SKM-1 treated with dmso at 0.1 percent for 144 hours (cell line): ENCODE data around the gene CAPRIN2.

Source experiments
- DNase-seq: peaks from one replicate; lab custom pipeline; 2025; ENCODE audit not compliant: unreplicated experiment; lab: John Stamatoyannopoulos, UW

The CAPRIN2 gene, protein sequence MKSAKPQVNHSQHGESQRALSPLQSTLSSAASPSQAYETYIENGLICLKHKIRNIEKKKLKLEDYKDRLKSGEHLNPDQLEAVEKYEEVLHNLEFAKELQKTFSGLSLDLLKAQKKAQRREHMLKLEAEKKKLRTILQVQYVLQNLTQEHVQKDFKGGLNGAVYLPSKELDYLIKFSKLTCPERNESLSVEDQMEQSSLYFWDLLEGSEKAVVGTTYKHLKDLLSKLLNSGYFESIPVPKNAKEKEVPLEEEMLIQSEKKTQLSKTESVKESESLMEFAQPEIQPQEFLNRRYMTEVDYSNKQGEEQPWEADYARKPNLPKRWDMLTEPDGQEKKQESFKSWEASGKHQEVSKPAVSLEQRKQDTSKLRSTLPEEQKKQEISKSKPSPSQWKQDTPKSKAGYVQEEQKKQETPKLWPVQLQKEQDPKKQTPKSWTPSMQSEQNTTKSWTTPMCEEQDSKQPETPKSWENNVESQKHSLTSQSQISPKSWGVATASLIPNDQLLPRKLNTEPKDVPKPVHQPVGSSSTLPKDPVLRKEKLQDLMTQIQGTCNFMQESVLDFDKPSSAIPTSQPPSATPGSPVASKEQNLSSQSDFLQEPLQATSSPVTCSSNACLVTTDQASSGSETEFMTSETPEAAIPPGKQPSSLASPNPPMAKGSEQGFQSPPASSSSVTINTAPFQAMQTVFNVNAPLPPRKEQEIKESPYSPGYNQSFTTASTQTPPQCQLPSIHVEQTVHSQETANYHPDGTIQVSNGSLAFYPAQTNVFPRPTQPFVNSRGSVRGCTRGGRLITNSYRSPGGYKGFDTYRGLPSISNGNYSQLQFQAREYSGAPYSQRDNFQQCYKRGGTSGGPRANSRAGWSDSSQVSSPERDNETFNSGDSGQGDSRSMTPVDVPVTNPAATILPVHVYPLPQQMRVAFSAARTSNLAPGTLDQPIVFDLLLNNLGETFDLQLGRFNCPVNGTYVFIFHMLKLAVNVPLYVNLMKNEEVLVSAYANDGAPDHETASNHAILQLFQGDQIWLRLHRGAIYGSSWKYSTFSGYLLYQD

DNA sequence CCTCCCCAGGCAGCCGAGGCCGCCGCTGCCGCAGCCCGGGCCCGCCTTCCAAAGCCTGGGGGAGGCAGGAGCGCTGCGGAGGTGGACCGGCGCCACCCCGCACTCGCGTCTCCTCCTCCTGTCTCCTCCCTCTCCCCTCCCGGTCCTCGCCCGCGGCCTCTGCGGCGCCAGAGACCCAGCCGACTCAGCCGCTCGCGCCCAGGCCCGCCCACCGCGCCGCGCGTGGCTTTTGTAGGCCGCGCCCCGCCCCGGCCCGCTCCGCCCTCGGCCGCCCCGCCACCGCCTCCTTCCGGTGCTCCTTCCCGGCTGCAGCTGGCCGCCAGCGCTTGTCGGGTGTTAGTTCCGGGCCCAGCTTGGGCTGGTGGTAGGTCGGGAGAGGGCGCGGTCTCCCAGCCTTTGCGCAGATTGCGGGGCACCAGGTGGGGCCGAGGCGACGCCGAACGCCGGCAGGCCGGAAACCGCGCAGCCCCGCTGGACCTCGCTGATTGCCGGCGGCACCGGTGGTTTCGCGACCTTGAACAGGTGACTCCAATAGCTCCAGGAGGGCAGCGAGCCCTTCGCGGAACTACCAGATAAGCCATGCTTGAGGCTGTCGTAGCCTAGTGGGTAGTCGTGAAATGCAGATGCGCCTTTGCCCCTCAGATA lies at the start of gene CAPRIN2:
CAPRIN2 (minus strand) TSS at position 202 of the 645 bp plus-strand sequence. CDS start 1,431 bp downstream, outside the sequence.
- peak; percentile 78 for DNase-seq

- DNase-seq, result no peak
Measured at GRCh38 chr12:30797689-30798088, 42.9 kb upstream of the CAPRIN2 start.

- no peak for DNase-seq
Measured at GRCh38 chr12:30796891-30797371, 42.2 kb upstream of the CAPRIN2 start.

GRCh38 chr12:30796313-30796780 lies 41.6 kb upstream of the CAPRIN2 start:
- DNase-seq, result no peak

GRCh38 chr12:30795410-30796312 lies 40.9 kb upstream of the CAPRIN2 start:
- peak; percentile 6 for DNase-seq

DNA sequence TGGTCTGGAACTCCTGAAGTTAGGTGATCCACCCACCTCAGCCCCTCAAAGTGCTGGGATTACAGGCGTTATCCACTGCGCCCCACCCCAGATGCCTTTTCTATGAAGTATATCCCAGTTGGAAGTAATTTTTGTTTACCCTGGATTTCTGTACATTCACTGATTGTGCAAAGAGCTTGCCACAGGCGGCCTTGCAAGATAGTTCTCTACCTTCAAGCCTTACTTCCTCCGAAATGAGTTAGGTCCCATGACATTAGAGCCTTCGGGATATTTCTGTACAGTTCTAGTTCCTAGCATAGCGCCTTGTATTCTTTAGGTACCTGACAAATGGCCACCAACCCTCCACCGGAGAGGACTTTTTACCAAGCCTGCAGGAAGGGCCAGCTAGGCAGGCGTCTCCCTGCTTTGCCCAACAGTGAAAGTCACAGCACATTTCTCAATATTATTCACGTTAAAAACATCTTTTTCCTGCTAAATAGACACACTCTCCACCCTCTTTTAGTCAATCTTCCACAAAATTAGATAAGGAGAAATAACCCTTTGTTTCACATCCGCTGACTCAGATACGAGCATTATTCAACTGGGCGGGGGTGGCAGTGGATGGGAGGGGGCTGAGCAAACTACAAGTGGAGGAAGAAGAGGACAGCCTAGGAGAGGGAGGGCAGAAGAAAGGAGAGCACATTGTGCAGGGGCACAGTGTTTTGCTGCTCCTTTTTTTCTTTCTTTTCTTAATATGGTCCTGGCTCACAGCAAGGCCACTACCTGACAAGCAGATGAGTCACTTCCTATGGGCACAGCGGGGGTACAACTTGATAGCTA lies 40.0 kb upstream of the CAPRIN2 start:
- no peak for DNase-seq

DNA sequence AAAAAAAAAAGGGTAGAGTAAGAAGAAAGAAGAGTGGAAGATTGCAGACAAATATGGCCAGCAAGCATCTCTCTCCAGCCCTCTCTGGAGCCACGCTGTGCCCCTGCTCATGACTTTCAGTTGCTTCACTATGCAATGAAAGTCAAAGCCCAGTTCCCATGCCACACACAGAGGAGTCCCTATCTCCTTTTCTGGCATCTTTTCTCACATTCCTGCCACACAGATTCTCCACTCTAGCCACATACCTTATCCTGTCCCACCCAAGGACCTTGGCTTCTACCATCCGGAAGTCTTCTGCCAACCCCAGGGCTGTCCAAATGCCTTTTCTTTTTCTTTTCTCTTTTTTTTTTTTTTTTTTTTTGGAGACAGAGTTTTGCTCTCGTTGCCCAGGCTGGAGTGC lies 39.3 kb upstream of the CAPRIN2 start:
- no peak for DNase-seq

DNA sequence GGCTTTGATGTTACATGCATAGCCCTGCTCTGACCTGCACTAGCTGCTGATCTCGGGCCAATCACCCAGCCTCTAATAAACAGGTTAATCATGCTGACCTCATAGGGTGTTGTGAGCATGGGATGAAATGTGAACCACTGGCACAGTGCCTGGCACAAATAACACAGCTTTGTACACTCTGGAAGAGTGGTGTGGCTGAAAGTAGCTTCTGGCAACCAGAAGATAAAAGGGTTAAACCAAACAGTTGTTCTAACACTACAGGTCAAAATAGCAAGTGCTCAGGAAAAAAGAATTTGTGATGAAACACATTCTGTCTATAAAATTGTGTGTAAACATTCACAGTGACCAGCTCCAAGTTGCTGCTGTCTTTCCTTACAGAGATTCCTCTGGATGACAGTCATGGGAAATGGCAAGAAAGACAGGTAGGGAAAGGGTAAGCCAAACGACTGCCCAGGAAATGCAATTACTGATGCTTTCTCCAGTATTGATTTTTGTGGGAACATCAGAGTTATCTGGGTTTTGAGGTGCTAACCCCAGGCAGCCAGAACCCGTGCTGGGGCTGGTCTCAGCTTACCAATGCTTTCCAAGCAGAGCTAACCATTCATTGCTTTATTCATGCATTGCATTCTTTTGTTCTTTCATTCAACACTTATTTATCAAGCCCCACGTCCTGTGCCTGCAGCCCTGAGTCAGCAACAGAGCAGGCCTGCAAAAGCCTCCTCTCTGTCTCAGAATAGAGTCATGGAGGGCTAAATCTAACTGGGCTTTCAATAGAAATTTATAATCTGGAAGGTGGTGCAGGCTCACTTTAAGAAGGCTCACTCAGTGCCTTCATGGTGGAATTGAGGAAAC lies 38.1 kb upstream of the CAPRIN2 start:
- no peak for DNase-seq

GRCh38 chr12:30792085-30792484 lies 37.3 kb upstream of the CAPRIN2 start:
- no peak for DNase-seq

DNA sequence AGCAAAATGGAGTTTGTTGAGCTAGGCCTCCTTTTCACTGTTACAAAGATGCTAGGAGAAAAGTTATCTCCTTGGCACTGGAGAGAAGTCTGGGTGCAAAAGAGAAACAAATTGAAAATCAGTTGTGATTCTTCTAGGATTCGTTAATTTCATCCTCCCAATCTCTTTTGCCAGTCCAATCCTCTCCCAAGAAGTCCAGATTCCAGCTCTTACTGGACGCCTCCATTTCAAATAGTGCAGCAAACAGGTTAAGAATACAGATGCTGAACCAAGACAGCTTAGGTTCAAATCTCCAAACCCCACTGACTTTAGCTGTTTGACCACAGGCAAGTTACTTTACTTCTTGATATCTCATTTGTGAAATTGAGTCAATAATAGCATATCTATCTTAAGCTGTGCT lies 34.0 kb upstream of the CAPRIN2 start:
- DNase-seq, result no peak

DNA sequence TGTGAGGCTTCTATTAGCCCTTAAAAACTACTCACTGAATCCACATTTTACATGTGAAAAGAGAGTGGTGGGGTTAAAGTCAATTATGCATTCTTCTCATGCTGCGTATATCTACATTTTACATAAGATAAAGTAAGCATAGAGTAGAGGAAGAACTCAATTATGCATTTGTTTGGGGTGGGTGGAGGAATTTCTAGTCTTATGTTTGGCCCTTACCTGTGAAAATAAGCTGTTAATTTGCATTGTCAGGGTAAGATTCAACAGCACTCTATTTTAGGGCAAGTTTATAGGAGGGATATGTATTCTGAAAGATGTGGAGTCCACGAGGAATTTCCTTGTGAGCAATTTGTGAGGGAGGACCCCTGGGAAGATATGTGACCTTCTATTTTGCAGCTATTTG lies 30.9 kb upstream of the CAPRIN2 start:
- DNase-seq, result no peak

DNA sequence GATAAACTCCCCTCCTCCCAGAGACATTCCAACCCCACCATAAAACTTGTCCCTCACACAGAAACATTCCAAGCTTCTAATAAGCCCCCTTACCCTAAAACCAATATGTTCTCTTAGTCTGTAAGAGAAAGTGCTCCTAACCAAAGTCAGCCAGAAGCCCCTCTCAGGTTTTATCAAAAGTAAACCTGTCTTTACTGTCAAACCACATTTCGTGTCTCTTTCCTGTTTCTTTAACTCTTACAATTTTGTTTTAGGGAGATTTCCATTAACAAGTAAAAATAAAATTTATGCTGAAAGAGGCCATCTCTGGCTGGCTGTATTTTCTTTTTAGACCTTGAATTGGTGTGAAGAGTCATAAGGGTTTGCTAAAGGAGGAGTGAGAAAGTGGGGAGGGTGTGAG lies 29.8 kb upstream of the CAPRIN2 start:
- no peak for DNase-seq

DNA sequence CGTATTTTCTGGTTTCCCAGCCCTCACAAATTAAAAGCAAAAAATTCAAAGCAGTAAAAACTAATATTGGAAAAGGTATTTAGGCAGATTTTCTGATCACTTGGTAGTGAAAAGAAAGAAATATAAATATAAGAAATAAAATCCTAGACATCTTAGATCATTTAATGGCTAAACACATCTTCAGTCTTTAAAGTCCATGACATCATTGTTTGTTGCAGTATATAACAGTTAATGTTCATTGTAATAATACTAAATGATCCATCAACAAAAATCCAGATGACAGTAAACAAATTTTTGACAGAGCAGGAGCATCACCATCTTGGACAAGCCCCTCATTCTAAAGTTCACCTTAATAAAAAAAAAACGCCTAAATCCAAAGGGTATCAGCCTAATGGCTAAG lies 29.2 kb upstream of the CAPRIN2 start:
- DNase-seq, result no peak

- no peak for DNase-seq
Measured at GRCh38 chr12:30782316-30783173, 27.8 kb upstream of the CAPRIN2 start.

DNA sequence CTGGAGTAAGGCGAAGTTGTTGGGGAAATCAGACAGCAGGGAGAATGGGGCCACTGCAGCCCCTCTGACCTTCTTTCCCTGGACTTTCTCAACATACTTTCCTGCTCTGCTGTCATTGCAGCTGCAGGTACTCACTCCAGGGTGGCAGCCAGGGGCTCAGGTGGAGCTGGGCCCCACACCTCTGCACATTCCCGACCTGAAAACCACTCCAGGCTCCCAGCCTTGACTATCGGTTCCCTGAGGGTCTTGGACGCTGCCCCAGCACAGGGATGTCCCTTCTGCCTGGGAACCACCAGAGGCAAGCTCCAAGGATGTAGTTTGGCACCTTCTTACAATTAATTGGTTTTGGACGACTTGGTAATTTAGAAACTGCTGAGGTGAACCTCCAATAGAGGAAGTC lies 24.8 kb upstream of the CAPRIN2 start:
- DNase-seq, result no peak

DNA sequence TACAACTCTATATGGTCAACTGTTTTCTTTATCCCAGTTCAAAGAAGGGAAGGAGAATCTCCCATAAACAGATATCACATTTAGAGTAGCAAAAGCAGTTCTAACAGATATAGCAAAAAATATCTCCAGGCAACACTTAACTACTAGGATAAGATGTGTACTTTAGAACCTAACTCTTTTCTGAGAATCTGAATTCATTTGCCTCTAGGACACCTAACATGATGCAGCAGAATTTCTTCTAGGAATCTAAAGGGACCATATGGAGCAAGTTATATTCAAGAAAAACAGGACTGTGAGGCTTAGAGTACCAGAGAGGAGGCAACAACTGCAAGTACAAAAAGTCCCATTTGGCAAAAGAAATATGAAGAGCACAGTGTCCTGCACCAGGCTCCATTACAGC lies 24.4 kb upstream of the CAPRIN2 start:
- no peak for DNase-seq

GRCh38 chr12:30774599-30774998 lies 19.8 kb upstream of the CAPRIN2 start:
- DNase-seq, result no peak
